Activated naive CD4-positive, alpha-beta T cell treated with anti-CD3 and anti-CD28 coated beads for 36 hours (primary cell): ENCODE results near the gene NFYB. TPM values are rescaled to one million over a fixed set of nuclear protein-coding genes. Genes with fewer than 3 reads are reported as not detected.
"Not testable (repeated sequence)": the region's sequence is repeated elsewhere in the genome, so short reads cannot be mapped to it uniquely, and the experiment has no call there.

Experiments used
- CTCF ChIA-PET: fragments of 350-600 bp; sonication (Branson Sonifier 250); formaldehyde crosslinking; loops from one replicate; lab custom pipeline; 2021; ENCODE audit warnings: antibody characterized with exemption; lab: Charles Lee
- DNase-seq: peaks from one replicate; pipeline ENCODE4 v3.0.0-alpha.2; 2020
- H3K27ac Mint-ChIP-seq: one replicate; pipeline ENCODE4 v1.8.0; 2021; ENCODE audit warnings: mild to moderate bottlenecking, mixed read lengths
- H3K27me3 Mint-ChIP-seq: one replicate; pipeline ENCODE4 v1.8.0; 2021; ENCODE audit warnings: low read depth, mixed read lengths
- H3K36me3 Mint-ChIP-seq: one replicate; pipeline ENCODE4 v1.8.0; 2021; ENCODE audit warnings: low read depth, mixed read lengths
- H3K4me1 Mint-ChIP-seq: one replicate; pipeline ENCODE4 v1.8.0; 2021; ENCODE audit warnings: low read depth, mixed read lengths
- H3K4me3 Mint-ChIP-seq: one replicate; pipeline ENCODE4 v1.8.0; 2021; ENCODE audit warnings: mild to moderate bottlenecking, moderate library complexity, mixed read lengths
- H3K9me3 Mint-ChIP-seq: one replicate; pipeline ENCODE4 v1.8.0; 2021; ENCODE audit warnings: mixed read lengths
- intact Hi-C: fragments of 100-400 bp; cut with micrococcal nuclease; formaldehyde crosslinking; loops from one replicate; pipeline ENCODE4 v1.15.1; 2023
- total RNA-seq, 2 experiments: library from RNA; stranded (reverse); gene quantifications; one replicate each; pipeline ENCODE4 v1.2.3, GENCODE V29; 2021

Gene NFYB
- total RNA-seq, 2 experiments from 2014 or later = 23.3 to 28.3 TPM

DNA sequence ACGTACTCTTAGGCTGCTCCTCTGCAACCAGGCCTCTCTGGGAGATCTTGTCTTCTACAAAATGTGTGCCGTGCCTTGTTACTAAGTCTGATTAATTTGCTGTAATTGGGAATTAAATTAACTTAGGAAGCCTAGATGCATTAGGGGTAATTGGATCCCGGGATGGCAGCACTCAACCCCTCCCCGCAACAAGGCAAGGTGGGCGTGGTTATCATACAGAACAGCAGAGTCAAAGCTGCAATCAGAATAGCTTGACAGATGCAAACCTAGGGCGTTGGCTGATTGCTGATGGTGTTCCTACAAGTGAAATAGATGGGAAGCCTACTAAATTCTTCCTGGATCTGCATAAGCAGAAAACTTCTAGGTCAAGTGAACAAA, 34.5 kb upstream of the NFYB start:
- no peaks in the 10 kb centered on the region for H3K27me3 Mint-ChIP-seq
- no peak overlapping the region for H3K4me3 Mint-ChIP-seq
- H3K9me3 Mint-ChIP-seq = no peaks in the 10 kb centered on the region
- CTCF ChIA-PET = no interaction called here
- no peak overlapping the region for H3K27ac Mint-ChIP-seq
- intact Hi-C loops = no loop called here
- peaks cover 5% of the 10 kb centered on the region for H3K4me1 Mint-ChIP-seq
- DNase-seq = no peak
- H3K36me3 Mint-ChIP-seq = no peaks in the 10 kb centered on the region

DNA sequence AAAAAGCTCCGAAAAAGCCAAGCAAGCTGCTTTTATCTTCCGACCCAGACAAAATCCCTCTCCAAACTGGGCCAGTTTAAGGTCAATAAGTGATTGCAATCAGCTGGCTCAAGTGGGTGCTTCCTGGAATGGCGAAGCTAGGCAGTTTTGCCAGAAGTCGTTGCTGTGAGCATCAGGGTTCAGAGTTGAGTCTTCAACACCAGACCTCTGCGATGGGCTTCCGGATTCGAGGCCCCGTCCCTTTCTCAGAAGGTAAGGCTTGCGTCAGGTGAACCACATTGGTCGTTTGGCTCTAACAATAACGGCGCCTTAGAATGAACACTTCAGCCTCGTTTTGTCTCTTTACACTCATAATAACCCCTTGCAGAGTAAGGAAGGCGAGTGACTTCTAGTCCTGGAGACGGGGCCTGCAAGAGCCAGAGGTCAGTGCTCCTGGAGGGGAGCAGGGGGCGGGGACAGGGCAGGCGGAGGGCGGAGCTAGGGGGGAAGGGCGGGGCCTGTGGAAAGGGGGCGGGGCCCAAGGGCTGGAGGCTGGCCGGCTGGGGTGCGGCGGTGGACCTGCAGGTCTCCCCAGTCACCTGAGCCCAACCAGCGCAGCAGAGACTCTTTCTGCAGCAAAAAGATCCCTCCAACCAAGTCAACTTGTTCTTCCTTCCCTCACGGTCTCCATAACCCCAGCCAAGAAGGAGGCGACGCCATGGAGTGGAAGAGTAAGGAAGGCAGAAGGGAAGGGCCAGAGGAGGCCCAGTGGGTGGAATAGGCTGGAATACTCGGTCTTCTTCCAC, 34.0 kb upstream of the NFYB start:
- H3K9me3 Mint-ChIP-seq = no peaks in the 10 kb centered on the region
- intact Hi-C loops = no loop called here
- no peaks in the 10 kb centered on the region for H3K4me1 Mint-ChIP-seq
- no peak overlapping the region for H3K27ac Mint-ChIP-seq
- DNase-seq = no peak
- no peaks in the 10 kb centered on the region for H3K27me3 Mint-ChIP-seq
- CTCF ChIA-PET = no interaction called here
- H3K36me3 Mint-ChIP-seq = no peaks in the 10 kb centered on the region
- H3K4me3 Mint-ChIP-seq = no peak overlapping the region

DNA sequence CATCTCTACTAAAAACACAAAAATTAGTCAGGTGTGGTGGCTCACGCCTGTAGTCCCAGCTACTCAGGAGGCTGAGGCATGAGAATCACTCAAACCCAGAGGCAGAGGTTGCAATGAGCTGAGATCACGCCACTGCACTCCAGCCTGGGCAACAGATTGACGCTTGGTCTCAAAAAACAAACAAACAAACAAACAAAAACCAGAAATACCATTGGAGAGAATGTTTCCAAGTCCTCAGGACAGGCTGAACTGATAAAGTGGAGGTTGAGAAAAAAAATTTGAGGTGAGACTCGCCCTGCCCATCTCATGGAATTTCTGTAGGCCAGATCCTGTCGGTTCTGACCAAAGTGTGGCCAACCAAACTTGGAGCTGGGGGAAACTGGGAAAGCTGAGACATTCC, 30.6 kb upstream of the NFYB start:
- no peak overlapping the region for H3K4me3 Mint-ChIP-seq
- DNase-seq = no peak
- H3K4me1 Mint-ChIP-seq = peaks cover under 1% of the 10 kb centered on the region
- intact Hi-C loops = no loop called here
- H3K36me3 Mint-ChIP-seq = no peaks in the 10 kb centered on the region
- no peaks in the 10 kb centered on the region for H3K27me3 Mint-ChIP-seq
- no peak overlapping the region for H3K27ac Mint-ChIP-seq
- no peaks in the 10 kb centered on the region for H3K9me3 Mint-ChIP-seq
- CTCF ChIA-PET = no interaction called here

DNA sequence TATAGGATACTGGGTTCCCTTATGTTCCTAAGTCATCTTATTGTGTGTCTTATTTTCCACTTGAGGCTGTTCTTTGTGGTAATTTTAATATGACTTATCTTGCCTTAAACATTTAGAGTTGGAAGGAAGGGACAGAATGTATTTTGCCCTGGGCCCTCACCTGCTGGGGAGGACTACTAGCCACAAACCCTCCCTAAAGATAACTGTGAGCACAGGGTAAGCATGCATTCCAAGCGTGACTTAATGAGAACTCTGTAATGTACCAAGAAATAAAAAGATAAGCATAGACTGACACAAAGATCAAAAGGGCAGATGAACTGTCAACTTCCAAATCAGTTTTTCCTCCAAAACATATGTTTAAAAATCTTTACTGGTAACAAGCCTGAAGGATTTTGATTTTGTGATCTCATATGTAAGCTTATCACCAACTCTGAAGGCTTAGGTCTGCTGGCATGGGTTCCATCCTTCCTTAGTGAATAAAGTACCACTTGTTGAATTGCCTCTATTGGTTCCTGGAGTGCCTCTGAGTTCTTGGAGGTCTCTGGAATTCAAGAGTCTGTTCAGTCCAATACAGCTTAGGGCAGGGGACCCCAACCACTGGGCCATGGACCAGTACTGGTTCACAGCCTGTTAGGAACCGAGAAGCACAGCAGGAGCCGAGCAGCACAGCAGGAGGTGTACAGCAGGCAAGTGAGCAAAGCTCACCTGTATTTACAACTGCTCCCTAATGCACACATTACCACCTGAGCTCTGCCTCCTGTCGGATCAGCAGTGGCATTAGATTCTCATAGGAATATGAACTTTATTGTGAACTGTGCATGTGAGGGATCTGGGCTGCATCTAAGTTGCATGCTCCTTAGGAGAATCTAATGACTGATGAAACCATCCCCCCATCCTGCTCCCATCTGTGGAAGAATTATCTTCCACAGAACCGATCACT, 29.8 kb upstream of the NFYB start:
- Mint-ChIP-seq H3K27me3 (no peaks in the 10 kb centered on the region), H3K9me3 (no peaks in the 10 kb centered on the region), H3K4me1 (peaks cover 5% of the 10 kb centered on the region), H3K27ac (no peak overlapping the region), H3K36me3 (no peaks in the 10 kb centered on the region), H3K4me3 (no peak overlapping the region)
- intact Hi-C loops = no loop called here
- no peak for DNase-seq
- CTCF ChIA-PET = interaction anchor here (0.7 kb wide), 1 partner anchor 761 kb away, joined by 3 read pairs; no protein-coding TSS in a partner anchor

DNA sequence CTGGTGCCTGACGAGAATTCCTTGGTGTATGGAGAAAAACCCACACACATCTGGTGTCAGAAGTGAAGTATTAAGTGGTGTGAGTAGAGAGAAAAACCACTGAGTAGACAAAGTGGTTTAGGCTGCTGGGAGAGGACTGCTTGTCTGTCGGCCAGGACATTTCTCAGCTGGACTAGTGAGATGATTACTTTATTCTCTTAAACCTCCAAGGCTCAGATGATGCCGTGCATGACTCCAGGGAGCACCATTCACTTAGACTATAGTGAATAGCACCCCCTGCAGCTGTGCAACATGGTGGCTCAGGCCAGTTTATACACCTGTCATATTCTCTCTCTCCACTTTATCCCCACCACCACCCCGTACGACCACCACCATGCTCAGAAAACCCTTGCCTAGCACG, 28.5 kb upstream of the NFYB start:
- H3K27me3 Mint-ChIP-seq = no peaks in the 10 kb centered on the region
- H3K9me3 Mint-ChIP-seq = no peaks in the 10 kb centered on the region
- CTCF ChIA-PET = interaction anchor here (0.6 kb wide), 1 partner anchor 148 kb away, joined by 3 read pairs; no protein-coding TSS in a partner anchor
- no peak overlapping the region for H3K27ac Mint-ChIP-seq
- peaks cover 6% of the 10 kb centered on the region for H3K4me1 Mint-ChIP-seq
- no peak overlapping the region for H3K4me3 Mint-ChIP-seq
- no peak for DNase-seq
- intact Hi-C loops = no loop called here
- no peaks in the 10 kb centered on the region for H3K36me3 Mint-ChIP-seq

DNA sequence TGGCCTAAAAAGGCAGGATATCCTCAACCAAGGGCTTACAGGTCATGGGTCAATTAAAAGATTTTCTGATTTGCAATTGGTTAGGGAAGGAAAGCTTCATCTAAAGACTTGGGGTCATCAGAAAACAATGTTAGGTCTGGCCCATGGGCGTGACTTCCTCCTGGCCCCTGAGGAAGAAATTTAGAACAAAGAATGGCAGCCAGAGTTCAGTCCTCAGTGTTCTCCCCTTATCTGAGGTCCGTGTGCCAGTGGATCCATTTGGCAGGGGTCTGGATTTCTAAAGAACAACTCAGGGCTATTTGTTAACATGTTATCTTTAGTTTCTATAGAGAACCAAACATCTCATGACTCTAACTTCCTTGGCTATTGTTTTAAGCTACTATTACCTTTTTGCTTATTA, 27.8 kb upstream of the NFYB start:
- CTCF ChIA-PET = no interaction called here
- H3K27ac Mint-ChIP-seq = no peak overlapping the region
- intact Hi-C loops = no loop called here
- H3K9me3 Mint-ChIP-seq = no peaks in the 10 kb centered on the region
- no peaks in the 10 kb centered on the region for H3K36me3 Mint-ChIP-seq
- no peak overlapping the region for H3K4me3 Mint-ChIP-seq
- H3K4me1 Mint-ChIP-seq = peaks cover 6% of the 10 kb centered on the region
- no peaks in the 10 kb centered on the region for H3K27me3 Mint-ChIP-seq
- DNase-seq = no peak

DNA sequence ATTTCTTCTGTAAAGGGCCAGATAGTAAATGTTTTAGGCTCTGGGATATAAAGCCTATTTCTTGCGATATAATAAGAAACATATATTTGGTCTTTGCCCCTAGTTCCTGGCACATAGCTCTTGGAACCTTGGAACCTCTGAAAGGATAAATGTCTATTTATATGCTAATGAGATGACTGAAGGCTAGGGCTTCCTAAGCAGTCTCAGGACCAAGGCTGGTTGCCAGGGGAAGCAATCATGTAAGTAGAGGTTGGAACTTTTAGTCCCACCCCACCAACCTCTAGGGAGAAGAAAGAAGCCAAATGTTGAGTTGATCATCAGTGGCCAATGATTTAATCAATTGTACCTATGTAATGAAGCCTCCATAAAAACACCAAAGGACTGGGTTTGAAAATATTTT, 26.6 kb upstream of the NFYB start:
- intact Hi-C loops = no loop called here
- CTCF ChIA-PET = interaction anchor here (0.7 kb wide), 1 partner anchor 29 kb away, joined by 3 read pairs; no protein-coding TSS in a partner anchor
- H3K4me1 Mint-ChIP-seq = peaks cover 6% of the 10 kb centered on the region
- no peak for DNase-seq
- H3K36me3 Mint-ChIP-seq = no peaks in the 10 kb centered on the region
- H3K27ac Mint-ChIP-seq = no peak overlapping the region
- no peaks in the 10 kb centered on the region for H3K27me3 Mint-ChIP-seq
- H3K4me3 Mint-ChIP-seq = no peak overlapping the region
- H3K9me3 Mint-ChIP-seq = no peaks in the 10 kb centered on the region

DNA sequence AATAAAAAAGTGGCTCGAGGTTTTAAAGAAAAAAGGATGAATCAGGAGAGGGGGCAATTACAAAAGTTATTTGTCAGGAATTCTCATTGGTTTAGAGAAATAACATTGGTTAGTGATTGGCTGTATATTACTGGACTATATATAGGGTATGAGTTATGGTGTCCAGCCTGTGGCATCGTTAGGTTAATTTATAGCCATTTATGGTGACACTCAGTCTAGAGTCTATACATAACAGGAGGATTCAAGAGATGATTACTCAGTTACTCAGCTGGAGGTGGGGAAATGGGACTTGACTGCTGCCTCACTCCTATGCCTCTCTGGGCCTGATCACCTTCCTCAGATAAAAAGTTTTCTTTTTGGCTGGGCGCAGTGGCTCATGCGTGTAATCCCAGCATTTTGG, 25.6 kb upstream of the NFYB start:
- H3K36me3 Mint-ChIP-seq = no peaks in the 10 kb centered on the region
- intact Hi-C loops = no loop called here
- CTCF ChIA-PET = no interaction called here
- no peak overlapping the region for H3K27ac Mint-ChIP-seq
- DNase-seq = no peak
- H3K4me3 Mint-ChIP-seq = no peak overlapping the region
- H3K4me1 Mint-ChIP-seq = peaks cover 6% of the 10 kb centered on the region
- no peaks in the 10 kb centered on the region for H3K27me3 Mint-ChIP-seq
- H3K9me3 Mint-ChIP-seq = no peaks in the 10 kb centered on the region

DNA sequence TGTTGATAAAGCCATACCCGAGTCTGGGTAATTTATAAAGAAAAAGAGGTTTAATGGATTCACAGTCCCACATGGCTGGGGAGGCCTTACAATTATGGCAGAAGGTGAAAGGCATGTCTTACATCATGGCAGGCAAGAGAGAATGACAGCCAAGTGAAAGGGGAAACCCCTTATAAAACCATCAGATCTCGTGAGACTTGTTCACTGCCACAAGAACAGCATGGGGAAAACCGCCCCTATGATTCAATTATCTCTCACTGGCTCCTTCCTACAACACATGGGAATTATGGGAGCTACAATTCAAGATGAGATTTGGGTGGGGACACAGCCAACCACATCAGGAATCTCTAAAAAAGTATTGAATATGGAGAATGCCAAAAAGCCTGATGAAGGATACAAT, 25.0 kb upstream of the NFYB start:
- H3K4me1 Mint-ChIP-seq, H3K27ac Mint-ChIP-seq, H3K4me3 Mint-ChIP-seq, CTCF ChIA-PET, intact Hi-C loops, H3K36me3 Mint-ChIP-seq, H3K27me3 Mint-ChIP-seq, H3K9me3 Mint-ChIP-seq: not testable (repeated sequence)
- DNase-seq = peak; percentile 20

DNA sequence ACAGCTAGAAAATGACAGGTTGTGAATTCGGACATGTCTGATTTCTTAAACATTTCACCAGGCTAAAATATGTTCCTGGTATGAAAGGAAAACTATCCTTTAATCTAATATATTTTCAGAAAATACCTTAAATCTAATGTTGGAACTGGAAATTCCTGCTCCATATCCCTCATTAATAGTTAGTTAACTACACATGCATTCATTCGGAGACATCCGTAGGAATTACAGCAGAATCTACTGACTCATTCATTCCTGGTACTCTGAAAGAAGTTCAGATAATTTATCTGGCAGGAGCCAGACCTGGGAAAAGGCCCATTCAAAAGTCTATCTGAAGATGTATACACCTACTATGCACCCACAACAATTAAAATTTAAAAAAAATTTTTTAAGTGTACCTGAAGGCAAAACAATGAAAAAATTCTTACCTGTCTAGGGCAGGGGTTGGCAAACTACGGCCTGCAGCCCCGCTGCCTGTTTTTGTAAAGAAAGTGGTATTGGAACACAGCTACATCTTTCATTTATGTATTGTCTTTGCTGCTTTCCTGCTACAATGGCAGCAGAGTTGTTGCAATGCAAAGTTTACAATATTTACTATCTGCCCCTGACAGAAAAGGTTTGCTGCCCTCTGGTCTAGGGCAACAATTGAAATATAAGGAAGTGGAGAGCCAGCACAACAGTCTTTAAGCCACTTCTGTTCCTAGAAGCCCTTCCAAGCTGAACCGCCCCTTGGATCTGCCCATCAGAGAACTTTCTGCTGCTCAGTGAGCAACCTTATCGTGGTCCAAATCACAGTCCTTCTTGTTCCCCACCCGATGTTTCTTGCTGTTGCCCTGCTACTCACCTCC, 17.9 kb upstream of the NFYB start:
- H3K9me3 Mint-ChIP-seq = no peaks in the 10 kb centered on the region
- H3K4me3 Mint-ChIP-seq = no peak overlapping the region
- CTCF ChIA-PET = no interaction called here
- H3K27me3 Mint-ChIP-seq = no peaks in the 10 kb centered on the region
- no peak for DNase-seq
- peaks cover 6% of the 10 kb centered on the region for H3K4me1 Mint-ChIP-seq
- H3K36me3 Mint-ChIP-seq = no peaks in the 10 kb centered on the region
- intact Hi-C loops = no loop called here
- no peak overlapping the region for H3K27ac Mint-ChIP-seq

DNA sequence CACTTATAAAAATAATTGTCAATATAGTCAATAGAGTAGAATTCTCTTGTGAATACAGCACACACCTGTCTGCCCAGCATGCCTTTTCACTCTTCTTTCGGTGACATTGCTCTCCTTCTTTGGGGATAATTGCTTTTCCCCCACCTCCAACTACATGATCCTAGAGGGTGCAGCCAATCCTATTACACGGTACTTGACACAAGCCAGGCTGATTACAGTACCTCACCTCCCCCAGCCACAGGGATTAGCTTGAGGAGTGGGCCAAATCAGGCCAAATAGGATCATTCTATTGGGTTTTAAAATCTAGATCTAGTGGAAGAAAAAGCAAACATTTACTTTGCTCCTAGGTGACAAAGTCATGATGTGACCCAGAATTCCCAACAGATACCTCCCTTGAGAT, 16.8 kb upstream of the NFYB start:
- H3K27ac Mint-ChIP-seq = no peak overlapping the region
- intact Hi-C loops = no loop called here

DNA sequence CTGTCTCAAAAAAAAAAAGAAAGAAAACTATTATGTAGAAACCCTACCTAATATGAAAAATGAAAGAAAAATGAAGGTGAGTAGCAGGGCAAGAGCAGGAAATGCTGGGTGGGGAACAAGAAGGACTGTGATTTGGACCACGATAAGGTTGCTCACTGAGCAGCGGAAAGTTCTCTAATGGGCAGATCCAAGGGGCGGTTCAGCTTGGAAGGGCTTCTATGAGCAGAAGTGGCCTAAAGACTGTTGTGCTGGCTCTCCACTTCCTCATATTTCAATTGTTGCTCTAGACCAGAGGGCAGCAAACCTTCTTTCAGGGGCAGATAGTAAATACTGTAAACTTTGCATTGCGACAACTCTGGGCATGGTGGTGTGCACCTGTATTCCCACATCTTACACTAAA, 16.3 kb upstream of the NFYB start:
- Mint-ChIP-seq H3K9me3 (no peaks in the 10 kb centered on the region), H3K4me3 (no peak overlapping the region), H3K4me1 (peaks cover 6% of the 10 kb centered on the region), H3K27ac (no peak overlapping the region), H3K27me3 (no peaks in the 10 kb centered on the region), H3K36me3 (no peaks in the 10 kb centered on the region)
- CTCF ChIA-PET = no interaction called here
- intact Hi-C loops = no loop called here
- DNase-seq = no peak

More for the DNA sequence above, 16.8 kb upstream of the NFYB start:
- Mint-ChIP-seq H3K4me1 (peaks cover 6% of the 10 kb centered on the region), H3K9me3 (no peaks in the 10 kb centered on the region), H3K4me3 (no peak overlapping the region), H3K36me3 (no peaks in the 10 kb centered on the region), H3K27me3 (no peaks in the 10 kb centered on the region)
- no peak for DNase-seq
- CTCF ChIA-PET = no interaction called here
